ENCODE data around the gene LTC4S. TPM values are rescaled to one million over a fixed set of nuclear protein-coding genes. Genes with fewer than 3 reads are reported as not detected.

LTC4S gene
- total RNA-seq, 1 experiment from 2014 or later = 2.6 TPM

- no peak for TF ChIP-seq AFF4 (CRISPR knock-in tag; IDR thresholded peaks at IDR 0.05; ENCODE audit: borderline replicate concordance)
These were observed 12.7 kb downstream of the LTC4S start, which contains the start of gene MGAT4B (continued) for GRCh38 chr5:179806250-179807048.

- Mint-ChIP-seq H3K27me3 (ENCODE audit: low read depth) (peaks cover 12% of the 10 kb centered on the region), H3K4me1 (peaks cover 22% of the 10 kb centered on the region), H3K9me3 (no peaks in the 10 kb centered on the region), H3K27ac (no peak overlapping the region), H3K36me3 (peaks cover 14% of the 10 kb centered on the region), H3K4me3 (no peak overlapping the region)
- no peak for ATAC-seq
- POLR2A ChIA-PET = no interaction called here
- no peak for DNase-seq (ENCODE audit: low spot score)
- CTCF ChIA-PET = no interaction called here
- no peak for TF ChIP-seq CTCF (IDR thresholded peaks at IDR 0.05)
- TF ChIP-seq HMGXB4 (CRISPR knock-in tag; IDR thresholded peaks at IDR 0.05) = no peak
These were observed 18.5 kb downstream of the LTC4S start for GRCh38 chr5:179812135-179812825.

- Mint-ChIP-seq H3K9me3 (no peaks in the 10 kb centered on the region), H3K4me1 (peaks cover 28% of the 10 kb centered on the region), H3K27me3 (ENCODE audit: low read depth) (peaks cover 20% of the 10 kb centered on the region), H3K27ac (no peak overlapping the region), H3K4me3 (no peak overlapping the region), H3K36me3 (peaks cover 14% of the 10 kb centered on the region)
- TF ChIP-seq CTCF (IDR thresholded peaks at IDR 0.05) = no peak
- TF ChIP-seq ZNF423 (CRISPR knock-in tag; IDR thresholded peaks at IDR 0.05) = no peak
- no peak for TF ChIP-seq SMAD3 (CRISPR knock-in tag; IDR thresholded peaks at IDR 0.05; ENCODE audit: borderline replicate concordance)
- no peak for TF ChIP-seq RORB (CRISPR knock-in tag; IDR thresholded peaks at IDR 0.05)
- TF ChIP-seq NFE2L1 (CRISPR knock-in tag; IDR thresholded peaks at IDR 0.05) = no peak
- TF ChIP-seq FOXK1 (CRISPR knock-in tag; IDR thresholded peaks at IDR 0.05) = no peak
- no peak for TF ChIP-seq FOXJ3 (CRISPR knock-in tag; IDR thresholded peaks at IDR 0.05; ENCODE audit: borderline replicate concordance)
- no peak for TF ChIP-seq IRF1 (CRISPR knock-in tag; IDR thresholded peaks at IDR 0.05)
- no peak for TF ChIP-seq ZNF396 (CRISPR knock-in tag; IDR thresholded peaks at IDR 0.05; ENCODE audit: borderline replicate concordance)
- no peak for TF ChIP-seq ELF4 (CRISPR knock-in tag; IDR thresholded peaks at IDR 0.05; ENCODE audit: low read depth)
- no peak for TF ChIP-seq EMX1 (CRISPR knock-in tag; IDR thresholded peaks at IDR 0.05)
- TF ChIP-seq GTF2I (CRISPR knock-in tag; conservative IDR thresholded peaks at IDR 0.05) = no peak
- no peak for TF ChIP-seq ATF2 (CRISPR knock-in tag; IDR thresholded peaks at IDR 0.05; ENCODE audit: borderline replicate concordance, low read depth)
- TF ChIP-seq ESRRA (CRISPR knock-in tag; IDR thresholded peaks at IDR 0.05; ENCODE audit: borderline replicate concordance) = no peak
- TF ChIP-seq ZNF219 (CRISPR knock-in tag; IDR thresholded peaks at IDR 0.05; ENCODE audit: borderline replicate concordance) = no peak
- ChIA-PET CTCF (interaction anchor here (0.6 to 1.1 kb wide), 3 partner anchors 10 to 109 kb away, joined by 3 read pairs; no protein-coding TSS in a partner anchor), POLR2A (no interaction called here)
- ATAC-seq = no peak
- no peak for DNase-seq (ENCODE audit: low spot score)
These were observed 19.3 kb downstream of the LTC4S start for GRCh38 chr5:179812997-179813607.
